GM23248 (cell line): Measurements from ENCODE around the gene CPED1. TPM values are rescaled to one million over a fixed set of nuclear protein-coding genes. Genes with fewer than 3 reads are reported as not detected.
"Not testable (repeated sequence)": the region's sequence is repeated elsewhere in the genome, so short reads cannot be mapped to it uniquely, and the experiment has no call there.

ENCODE experiments used
- DNase-seq: peaks from one replicate; pipeline ENCODE4 v3.0.0-alpha.2; 2015
- H2AFZ ChIP-seq: fragments of 200-600 bp; sonication (generic); 2 replicates; pipeline ENCODE4 v1.6.1; 2016; ENCODE audit warnings: antibody characterized with exemption
- H3F3A ChIP-seq: fragments of 200-600 bp; sonication (generic); 2 replicates; pipeline ENCODE4 v1.6.1; 2016; ENCODE audit warnings: mild to moderate bottlenecking, antibody characterized with exemption, mixed run types; ENCODE audit not compliant: insufficient read depth
- H3K27ac ChIP-seq: fragments of 200-600 bp; sonication (generic); 2 replicates; pipeline ENCODE4 v1.5.1; 2016; ENCODE audit warnings: mild to moderate bottlenecking
- H3K27me3 ChIP-seq: fragments of 200-600 bp; sonication (generic); replicated peaks from 2 replicates; pipeline ENCODE4 v1.6.1; 2016; ENCODE audit warnings: mild to moderate bottlenecking; ENCODE audit not compliant: insufficient read depth
- H3K36me3 ChIP-seq: fragments of 200-600 bp; sonication (generic); 2 replicates; pipeline ENCODE4 v1.6.1; 2016; ENCODE audit warnings: low read depth, mild to moderate bottlenecking
- H3K4me1 ChIP-seq: fragments of 200-600 bp; sonication (generic); 2 replicates; pipeline ENCODE4 v1.6.1; 2016; ENCODE audit warnings: mild to moderate bottlenecking; ENCODE audit not compliant: insufficient read depth
- H3K4me2 ChIP-seq: fragments of 200-600 bp; sonication (generic); one replicate; pipeline ENCODE4 v1.6.1; 2016; ENCODE audit warnings: mild to moderate bottlenecking; ENCODE audit not compliant: unreplicated experiment
- H3K4me3 ChIP-seq: fragments of 200-600 bp; sonication (generic); 2 replicates; pipeline ENCODE4 v1.5.1; 2016; ENCODE audit warnings: mild to moderate bottlenecking
- H3K79me2 ChIP-seq: fragments of 200-600 bp; sonication (generic); 2 replicates; pipeline ENCODE4 v1.6.1; 2016; ENCODE audit warnings: mild to moderate bottlenecking; ENCODE audit not compliant: insufficient read depth
- H3K9ac ChIP-seq: fragments of 200-600 bp; sonication (generic); 2 replicates; pipeline ENCODE4 v1.6.1; 2016; ENCODE audit warnings: mild to moderate bottlenecking
- H3K9me2 ChIP-seq: fragments of 200-600 bp; sonication (generic); 2 replicates; pipeline ENCODE4 v1.6.1; 2016; ENCODE audit warnings: mixed run types, mild to moderate bottlenecking, moderate library complexity; ENCODE audit not compliant: insufficient read depth
- H3K9me3 ChIP-seq: fragments of 200-600 bp; sonication (generic); one replicate; pipeline ENCODE4 v1.6.1; 2017; ENCODE audit warnings: low read depth
- H4K20me1 ChIP-seq: fragments of 200-600 bp; sonication (generic); 2 replicates; pipeline ENCODE4 v1.6.0; 2016; ENCODE audit not compliant: insufficient read depth
- EZH2 ChIP-seq: fragments of 200-600 bp; sonication (generic); IDR thresholded peaks from 2 replicates; pipeline ENCODE4 v1.6.1; 2018; ENCODE audit warnings: antibody characterized with exemption, mild to moderate bottlenecking; ENCODE audit not compliant: insufficient read depth, poor library complexity, severe bottlenecking
- EZH2phosphoT487 ChIP-seq: fragments of 200-600 bp; sonication (generic); IDR thresholded peaks from 2 replicates; pipeline ENCODE4 v1.6.1; 2018; ENCODE audit warnings: antibody characterized with exemption, moderate library complexity, mild to moderate bottlenecking, low read depth; ENCODE audit not compliant: insufficient read depth
- WGBS, 2 experiments: methylation state at CpG; one replicate each; pipeline ENCODE4 v1.1.6; 2015 to 2017; ENCODE audit warnings: low lambda C conversion rate in 2 of 2, low coverage in 1 of 2; ENCODE audit errors: missing lambda C conversion rate in 2 of 2; 5-methylcytosine and 5-hydroxymethylcytosine counted together
- in situ Hi-C: fragments of 300-500 bp; cut with MboI; formaldehyde crosslinking; loops from 2 replicates; pipeline ENCODE4 v1.15.0; 2020
- polyA plus RNA-seq: library from polyadenylated mRNA; unstranded; fragments of >200 nt; fragmentation: Nextera tagmentation; extraction: Ambion mirVana; gene quantifications from 2 replicates; pipeline ENCODE4 v1.2.1, GENCODE V29; 2016
- total RNA-seq: library from RNA; depleted of rRNA; stranded (reverse); fragments of >200 nt; shearing (Covaris generic); gene quantifications from 2 replicates; pipeline ENCODE4 v1.2.3, GENCODE V29; 2014

The CPED1 gene
- total and polyA plus RNA-seq, 2 experiments from 2014 or later: 12.4 to 20.2 TPM

DNA sequence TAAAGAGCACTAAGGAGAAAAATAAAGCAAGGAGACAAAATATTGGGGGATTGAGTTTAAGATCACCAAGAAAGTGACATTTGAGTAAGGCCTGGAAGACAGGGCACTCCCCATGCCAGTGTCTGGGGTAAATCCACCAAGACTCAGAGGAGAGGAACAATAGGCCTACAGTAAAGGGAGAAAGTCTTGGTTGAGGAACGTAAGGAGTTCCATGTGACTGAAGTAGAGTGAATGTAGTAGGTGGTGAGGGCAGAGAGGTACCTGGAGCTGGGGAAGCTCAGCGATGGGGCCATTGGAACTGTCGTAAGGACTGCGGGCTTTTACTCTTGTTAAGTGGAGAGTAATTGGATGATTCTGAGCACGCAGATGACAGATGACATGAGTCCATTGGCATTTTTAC, 69.4 kb downstream of the CPED1 start:
- H3K4me3 ChIP-seq: no peak overlapping the region

DNA sequence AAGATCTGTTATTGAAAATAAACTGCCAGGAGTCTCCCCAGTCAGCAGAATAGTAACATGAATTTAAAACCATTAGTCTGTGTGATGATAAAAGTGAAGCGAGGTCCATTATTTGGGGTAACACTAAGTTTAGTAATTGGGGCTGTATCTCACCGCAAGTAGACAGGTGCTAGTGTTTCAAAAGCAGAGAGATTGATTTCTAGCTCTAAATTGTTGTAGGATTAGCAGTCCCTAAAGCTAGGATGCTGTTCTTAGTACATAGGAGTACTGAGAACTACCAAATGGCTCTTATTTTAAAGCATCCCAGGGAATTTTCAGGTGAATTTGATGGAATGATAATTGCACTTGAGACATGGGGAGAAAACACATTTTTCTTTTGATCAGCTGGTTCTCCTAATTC, 70.5 kb downstream of the CPED1 start:
- Histone ChIP-seq H3K79me2 (no peaks in the 10 kb centered on the region), H3K4me1 (0 out of 2 replicates have a peak, but pooled peaks cover 9% of the 10 kb centered on the region), H3K4me2 (no peak overlapping the region), H2AFZ (no peak overlapping the region), H3K9ac (no peak overlapping the region), H3K27me3 (no peaks in the 10 kb centered on the region), H3F3A (no peaks in the 10 kb centered on the region), H3K9me2 (no peaks in the 10 kb centered on the region), H3K36me3 (no peaks in the 10 kb centered on the region), H4K20me1 (no peaks in the 10 kb centered on the region), H3K4me3 (no peak overlapping the region), H3K27ac (no peak overlapping the region), H3K9me3 (no peaks in the 10 kb centered on the region)
- WGBS, 2 experiments: 95 to 97% methylated on average over 2 of the region's 2 CpGs
- TF ChIP-seq EZH2phosphoT487 (no peak), EZH2 (no peak)
- in situ Hi-C loops: no loop called here
- no peak for DNase-seq

More for the DNA sequence above, 69.4 kb downstream of the CPED1 start:
- Histone ChIP-seq H3K9me2 (no peaks in the 10 kb centered on the region), H2AFZ (no peak overlapping the region), H3K36me3 (no peaks in the 10 kb centered on the region), H4K20me1 (no peaks in the 10 kb centered on the region), H3K9me3 (no peaks in the 10 kb centered on the region), H3F3A (no peaks in the 10 kb centered on the region), H3K79me2 (no peaks in the 10 kb centered on the region), H3K9ac (no peak overlapping the region), H3K4me2 (no peak overlapping the region), H3K27me3 (no peaks in the 10 kb centered on the region), H3K27ac (no peak overlapping the region), H3K4me1 (0 out of 2 replicates have a peak, but pooled peaks cover 9% of the 10 kb centered on the region)
- in situ Hi-C loops: no loop called here
- 95 to 99% methylated on average over 5 of the region's 5 CpGs for WGBS, 2 experiments
- TF ChIP-seq EZH2: no peak
- TF ChIP-seq EZH2phosphoT487: no peak
- DNase-seq: no peak

DNA sequence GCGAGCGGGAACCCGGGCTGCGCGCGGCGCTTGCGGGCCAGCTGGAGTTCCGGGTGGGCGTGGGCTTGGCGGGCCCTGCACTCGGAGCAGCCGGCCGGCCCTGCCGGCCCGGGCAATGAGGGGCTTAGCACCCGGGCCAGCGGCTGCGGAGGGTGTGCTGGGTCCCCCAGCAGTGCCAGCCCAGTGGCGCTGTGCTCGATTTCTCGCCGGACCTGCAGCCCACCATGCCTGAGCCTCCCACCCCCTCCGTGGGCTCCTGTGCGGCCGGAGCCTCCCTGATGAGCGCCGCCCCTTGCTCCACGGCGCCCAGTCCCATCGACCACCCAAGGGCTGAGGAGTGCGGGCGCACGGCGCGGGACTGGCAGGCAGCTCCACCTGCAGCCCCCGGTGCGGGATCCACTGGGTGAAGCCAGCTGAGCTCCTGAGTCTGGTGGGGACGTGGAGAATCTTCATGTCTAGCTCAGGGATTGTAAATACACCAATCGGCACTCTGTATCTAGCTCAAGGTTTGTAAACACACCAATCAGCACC, 71.5 kb downstream of the CPED1 start:
- H3K4me2 ChIP-seq, H3K27ac ChIP-seq, in situ Hi-C loops, H3K27me3 ChIP-seq, H3K4me3 ChIP-seq, H3K9me2 ChIP-seq, H3F3A ChIP-seq, DNase-seq, H4K20me1 ChIP-seq, H2AFZ ChIP-seq, H3K36me3 ChIP-seq, H3K9ac ChIP-seq, H3K4me1 ChIP-seq, H3K79me2 ChIP-seq, H3K9me3 ChIP-seq: not testable (repeated sequence)
- WGBS, 2 experiments: 94 to 96% methylated on average over 18 to 38 of the region's 40 CpGs

DNA sequence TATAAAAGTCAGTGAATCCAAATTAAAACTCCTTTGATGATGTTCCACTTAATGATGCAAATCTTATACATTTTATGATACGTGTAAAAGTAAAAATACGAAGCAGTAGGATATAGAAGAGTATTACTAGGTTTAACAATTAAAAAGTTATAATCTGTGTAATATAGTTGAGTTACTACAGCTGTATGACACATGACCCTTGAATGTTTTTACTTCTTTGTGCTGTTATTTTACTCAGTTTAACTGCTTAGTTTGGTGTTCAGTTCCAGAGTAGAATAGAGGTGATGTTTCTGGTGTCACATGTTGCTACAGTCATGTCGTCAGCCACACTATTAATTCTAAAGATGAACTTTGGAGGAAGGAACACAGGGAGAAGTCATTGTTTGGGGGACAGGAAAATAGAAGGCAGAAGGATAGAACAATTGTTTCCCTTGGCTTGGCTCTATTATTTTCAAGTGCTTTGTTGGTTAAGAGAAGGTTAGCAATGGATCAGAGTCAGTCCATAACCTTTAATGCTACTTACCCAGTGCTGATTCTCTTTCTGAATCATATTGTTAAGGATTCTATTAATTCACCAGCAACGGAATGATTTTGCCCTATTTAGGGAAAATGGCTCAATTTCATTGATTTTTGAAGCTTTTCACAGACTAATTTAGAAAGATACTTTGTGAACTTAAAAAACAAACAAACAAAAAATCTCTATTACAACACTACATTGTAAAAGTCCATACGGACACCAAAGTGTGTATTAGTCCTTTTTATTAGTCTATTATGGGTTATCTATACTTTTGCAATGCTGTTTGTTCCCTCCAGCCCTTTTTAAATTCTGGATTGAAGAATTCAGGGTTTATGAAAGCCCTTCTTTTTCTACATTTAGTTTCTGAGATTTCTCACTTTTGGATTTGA, 73.4 kb downstream of the CPED1 start:
- in situ Hi-C loops: no loop called here
- Histone ChIP-seq H4K20me1 (no peaks in the 10 kb centered on the region), H2AFZ (no peak overlapping the region), H3K27ac (no peak overlapping the region), H3K9me3 (no peaks in the 10 kb centered on the region), H3K9me2 (no peaks in the 10 kb centered on the region), H3F3A (no peaks in the 10 kb centered on the region), H3K4me2 (no peak overlapping the region), H3K4me3 (no peak overlapping the region), H3K4me1 (no peaks in the 10 kb centered on the region), H3K79me2 (no peaks in the 10 kb centered on the region), H3K36me3 (no peaks in the 10 kb centered on the region; the same call in 1 of the 2 replicates), H3K9ac (no peak overlapping the region), H3K27me3 (no peaks in the 10 kb centered on the region)
- TF ChIP-seq EZH2phosphoT487 (no peak), EZH2 (no peak)
- no peak for DNase-seq
- WGBS, 2 experiments: 92 to 93% methylated on average over 5 of the region's 5 CpGs
